Activated CD4-positive, alpha-beta memory T cell treated with anti-CD3 and anti-CD28 coated beads, Interleukin-2, amount 10 ng/mL, durations not matched to agents 7 days and 5 days (primary cell): ENCODE measurements around the gene PAMR1. TPM values are rescaled to one million over a fixed set of nuclear protein-coding genes. Genes with fewer than 3 reads are reported as not detected.
A peak's percentile ranks its signal among the peaks of the same experiment; 100 is the strongest.

Experiments
- CTCF ChIA-PET: fragments of 350-600 bp; sonication (Branson Sonifier 250); formaldehyde crosslinking; loops from one replicate; lab custom pipeline; 2021; ENCODE audit warnings: antibody characterized with exemption, inconsistent platforms; lab: Charles Lee
- POLR2A ChIA-PET: fragments of 350-600 bp; sonication (Branson Sonifier 250); formaldehyde crosslinking; loops from one replicate; lab custom pipeline; 2021; ENCODE audit warnings: antibody characterized with exemption; lab: Charles Lee
- DNase-seq: peaks from one replicate; pipeline ENCODE4 v3.0.0-alpha.2; 2020
- H3K27ac Mint-ChIP-seq: one replicate; pipeline ENCODE4 v1.8.0; 2021; ENCODE audit warnings: mild to moderate bottlenecking, mixed read lengths
- H3K27me3 Mint-ChIP-seq: one replicate; pipeline ENCODE4 v1.8.0; 2021; ENCODE audit warnings: mixed read lengths
- H3K36me3 Mint-ChIP-seq: one replicate; pipeline ENCODE4 v1.8.0; 2021; ENCODE audit warnings: low read depth, mixed read lengths
- H3K4me1 Mint-ChIP-seq: one replicate; pipeline ENCODE4 v1.8.0; 2021; ENCODE audit warnings: mixed read lengths
- H3K4me3 Mint-ChIP-seq: one replicate; pipeline ENCODE4 v1.8.0; 2021; ENCODE audit warnings: mild to moderate bottlenecking, mixed read lengths
- H3K9me3 Mint-ChIP-seq: one replicate; pipeline ENCODE4 v1.8.0; 2021; ENCODE audit warnings: mixed read lengths
- total RNA-seq, 2 experiments: library from RNA; stranded (reverse); gene quantifications; one replicate each; pipeline ENCODE4 v1.2.3, GENCODE V29; 2021

Gene PAMR1
- total RNA-seq, 2 experiments from 2014 or later = not detected

DNA sequence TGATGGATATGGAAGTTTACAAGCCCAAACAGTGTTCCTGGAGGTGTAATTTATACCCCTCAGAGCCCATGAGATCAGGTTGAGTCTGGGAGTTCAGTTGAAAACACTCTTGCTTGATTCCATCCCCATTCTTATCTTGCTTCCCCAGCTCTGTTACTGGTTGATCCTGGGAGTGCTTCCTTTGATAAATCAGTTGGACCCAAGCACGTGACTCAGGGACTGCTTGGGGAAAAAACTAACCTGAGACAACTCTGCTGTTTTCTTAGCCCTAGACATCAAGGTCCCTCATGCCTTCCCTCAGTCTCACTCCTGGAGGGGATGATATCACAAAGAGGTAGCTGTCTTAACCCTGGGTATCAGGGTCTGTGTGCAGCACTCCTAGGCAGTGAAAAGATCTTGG lies 71.1 kb downstream of the PAMR1 start:
- no peak overlapping the region for H3K27ac Mint-ChIP-seq
- ChIA-PET CTCF (no interaction called here), POLR2A (no interaction called here)
- H3K4me1 Mint-ChIP-seq = no peaks in the 10 kb centered on the region
- peaks cover 37% of the 10 kb centered on the region for H3K27me3 Mint-ChIP-seq
- DNase-seq = no peak
- H3K9me3 Mint-ChIP-seq = no peaks in the 10 kb centered on the region
- H3K36me3 Mint-ChIP-seq = no peaks in the 10 kb centered on the region
- H3K4me3 Mint-ChIP-seq = no peak overlapping the region

DNA sequence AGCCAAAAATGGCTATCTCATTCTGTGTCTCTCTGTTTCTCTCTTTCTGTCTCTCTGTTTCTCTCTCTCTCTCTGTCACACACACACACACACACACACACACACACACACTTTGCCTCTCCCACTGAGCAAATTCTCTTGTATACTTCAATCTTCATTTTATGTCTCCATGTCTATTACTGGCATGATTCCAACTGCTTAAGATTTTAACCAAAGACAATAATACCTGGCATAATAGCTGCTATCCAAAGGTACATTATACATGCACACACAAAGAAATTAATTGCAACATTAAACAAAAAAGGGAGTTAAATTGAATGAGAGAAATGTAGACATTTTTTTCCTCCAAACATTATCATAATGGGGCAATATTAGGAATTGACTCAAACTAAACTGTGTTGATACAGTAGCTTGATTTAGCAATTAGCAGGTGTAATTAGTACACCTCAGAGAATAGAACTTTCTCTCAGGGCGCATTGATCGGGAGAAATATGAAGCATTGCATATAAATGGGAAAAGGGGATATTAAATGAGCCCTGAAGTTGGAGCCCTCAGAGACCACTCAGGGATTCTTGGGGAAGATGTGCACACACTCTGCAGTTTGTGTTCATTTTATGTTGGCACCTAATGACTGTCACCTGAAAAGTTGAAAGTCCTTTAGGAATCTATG lies 88.7 kb downstream of the PAMR1 start:
- no peaks in the 10 kb centered on the region for H3K4me1 Mint-ChIP-seq
- no peak overlapping the region for H3K4me3 Mint-ChIP-seq
- POLR2A ChIA-PET = no interaction called here
- CTCF ChIA-PET = no interaction called here
- no peak for DNase-seq
- H3K27ac Mint-ChIP-seq = no peak overlapping the region
- peaks cover 38% of the 10 kb centered on the region for H3K27me3 Mint-ChIP-seq
- no peaks in the 10 kb centered on the region for H3K36me3 Mint-ChIP-seq
- no peaks in the 10 kb centered on the region for H3K9me3 Mint-ChIP-seq

DNA sequence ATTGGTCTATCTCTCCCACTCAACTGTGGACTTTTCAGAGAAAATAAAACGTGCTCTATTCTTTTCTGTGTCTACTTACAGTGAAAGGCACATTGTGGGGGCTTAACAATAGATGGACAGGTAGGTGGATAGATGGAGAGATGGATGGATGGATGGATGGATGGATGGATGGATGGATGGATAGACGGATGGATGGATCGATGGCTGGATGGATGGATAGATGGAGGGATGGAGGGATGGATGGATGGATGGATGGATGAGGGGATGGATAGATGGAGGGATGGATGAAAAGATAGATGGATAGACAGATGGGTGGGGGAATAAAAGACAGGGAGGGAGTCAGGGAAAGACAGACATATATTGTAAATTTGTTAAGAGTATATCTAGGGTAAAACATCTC lies 91.8 kb downstream of the PAMR1 start:
- Mint-ChIP-seq H3K9me3 (no peaks in the 10 kb centered on the region), H3K27me3 (peaks cover 34% of the 10 kb centered on the region), H3K4me1 (no peaks in the 10 kb centered on the region), H3K4me3 (no peak overlapping the region), H3K27ac (no peak overlapping the region), H3K36me3 (no peaks in the 10 kb centered on the region)
- ChIA-PET POLR2A (no interaction called here), CTCF (no interaction called here)
- DNase-seq = no peak

DNA sequence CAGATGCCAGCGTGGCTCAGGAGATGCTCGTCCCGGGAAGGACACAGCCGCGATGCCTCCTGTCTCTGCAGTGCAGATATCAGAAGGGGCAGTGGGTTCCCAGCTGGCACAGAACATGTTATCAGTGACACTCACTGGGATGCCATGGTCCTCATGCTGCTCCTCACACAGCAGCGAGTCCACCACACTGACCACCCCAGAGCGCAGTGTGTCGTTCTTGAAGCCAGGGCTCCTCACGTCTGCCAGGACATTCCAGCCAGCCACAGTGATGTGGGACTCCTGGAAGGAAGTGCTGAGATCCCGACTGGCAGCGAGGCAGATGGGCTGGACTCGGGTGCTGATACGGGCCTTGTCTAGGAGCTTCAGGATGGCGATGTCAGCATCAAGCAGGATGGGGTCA lies 93.0 kb downstream of the PAMR1 start:
- CTCF ChIA-PET = no interaction called here
- Mint-ChIP-seq H3K36me3 (no peaks in the 10 kb centered on the region), H3K9me3 (no peaks in the 10 kb centered on the region), H3K27me3 (peaks cover 34% of the 10 kb centered on the region), H3K4me1 (no peaks in the 10 kb centered on the region), H3K4me3 (no peak overlapping the region), H3K27ac (no peak overlapping the region)
- no peak for DNase-seq
- POLR2A ChIA-PET = no interaction called here

DNA sequence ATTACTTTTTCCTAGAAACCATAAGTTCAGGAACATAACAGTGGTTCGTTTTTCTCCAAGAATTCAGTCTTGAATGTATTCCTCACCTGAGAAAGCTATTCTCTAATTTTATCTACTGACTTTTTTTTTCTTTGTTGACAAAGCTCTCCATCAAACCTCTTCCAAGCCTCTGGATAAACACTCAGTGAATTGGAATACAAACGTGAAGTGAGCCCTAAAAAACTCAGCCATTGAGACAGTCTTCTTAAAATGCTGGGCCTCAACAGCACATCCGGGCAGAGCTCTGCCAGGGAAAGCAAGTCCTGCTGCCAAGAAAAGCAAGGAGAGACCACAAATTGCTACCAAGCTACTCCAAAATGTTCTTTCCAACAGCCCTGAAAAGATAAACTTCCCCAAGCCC lies 98.3 kb downstream of the PAMR1 start:
- H3K27me3 Mint-ChIP-seq = peaks cover 62% of the 10 kb centered on the region
- POLR2A ChIA-PET = no interaction called here
- CTCF ChIA-PET = no interaction called here
- DNase-seq = no peak
- no peak overlapping the region for H3K27ac Mint-ChIP-seq
- H3K4me3 Mint-ChIP-seq = no peak overlapping the region
- H3K36me3 Mint-ChIP-seq = no peaks in the 10 kb centered on the region
- H3K9me3 Mint-ChIP-seq = no peaks in the 10 kb centered on the region
- no peaks in the 10 kb centered on the region for H3K4me1 Mint-ChIP-seq

DNA sequence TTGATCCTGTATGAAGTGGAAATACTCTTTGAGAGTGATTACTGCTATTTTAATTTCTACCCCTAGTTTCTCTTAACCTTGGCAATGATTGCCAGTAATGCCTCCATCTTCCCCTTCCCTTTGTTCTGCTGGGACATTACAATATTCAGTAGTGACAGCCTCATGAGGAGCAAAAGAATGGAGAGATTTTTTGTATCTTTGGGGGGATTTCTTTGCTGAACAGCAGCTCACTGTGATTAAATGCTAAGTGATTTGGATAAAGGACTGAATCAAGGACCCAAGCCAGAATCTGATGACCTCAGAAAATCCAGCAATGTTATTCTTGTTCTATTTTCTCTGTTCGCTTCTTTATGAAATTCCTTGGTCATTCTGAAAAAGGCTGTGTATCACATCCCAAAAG lies 99.1 kb downstream of the PAMR1 start:
- Mint-ChIP-seq H3K27ac (no peak overlapping the region), H3K4me3 (no peak overlapping the region), H3K36me3 (no peaks in the 10 kb centered on the region), H3K9me3 (no peaks in the 10 kb centered on the region), H3K4me1 (no peaks in the 10 kb centered on the region), H3K27me3 (peaks cover 69% of the 10 kb centered on the region)
- ChIA-PET CTCF (no interaction called here), POLR2A (no interaction called here)
- DNase-seq = no peak

DNA sequence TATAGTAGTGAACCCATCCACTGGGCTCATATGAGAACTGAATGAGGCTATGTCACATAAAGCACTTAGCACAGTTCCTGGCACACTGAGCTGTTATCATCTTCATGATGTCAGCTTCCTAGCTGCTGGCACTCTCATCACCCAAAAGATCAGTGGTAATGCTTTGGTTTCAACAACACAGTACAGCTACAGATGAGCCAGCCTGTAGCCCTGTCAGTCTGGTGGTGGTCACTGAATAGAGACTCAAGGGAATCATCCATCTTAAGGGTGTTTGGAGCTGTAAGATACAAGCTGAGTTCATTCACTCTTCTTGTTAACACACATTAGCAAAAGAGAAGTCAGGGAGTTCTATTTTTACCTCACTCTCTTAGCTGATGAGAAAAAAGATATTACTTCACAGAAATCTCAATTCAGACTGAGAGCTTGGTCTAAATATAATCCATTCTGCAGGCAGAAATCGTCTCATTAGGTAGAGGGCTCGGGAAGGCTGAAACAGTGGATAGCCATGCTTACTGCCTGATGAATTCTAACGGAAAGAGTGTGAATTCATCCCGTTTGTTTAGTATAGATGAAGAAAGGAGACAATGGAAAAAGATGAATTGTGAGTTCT lies 99.7 kb downstream of the PAMR1 start:
- peaks cover 71% of the 10 kb centered on the region for H3K27me3 Mint-ChIP-seq
- ChIA-PET CTCF (no interaction called here), POLR2A (no interaction called here)

DNA sequence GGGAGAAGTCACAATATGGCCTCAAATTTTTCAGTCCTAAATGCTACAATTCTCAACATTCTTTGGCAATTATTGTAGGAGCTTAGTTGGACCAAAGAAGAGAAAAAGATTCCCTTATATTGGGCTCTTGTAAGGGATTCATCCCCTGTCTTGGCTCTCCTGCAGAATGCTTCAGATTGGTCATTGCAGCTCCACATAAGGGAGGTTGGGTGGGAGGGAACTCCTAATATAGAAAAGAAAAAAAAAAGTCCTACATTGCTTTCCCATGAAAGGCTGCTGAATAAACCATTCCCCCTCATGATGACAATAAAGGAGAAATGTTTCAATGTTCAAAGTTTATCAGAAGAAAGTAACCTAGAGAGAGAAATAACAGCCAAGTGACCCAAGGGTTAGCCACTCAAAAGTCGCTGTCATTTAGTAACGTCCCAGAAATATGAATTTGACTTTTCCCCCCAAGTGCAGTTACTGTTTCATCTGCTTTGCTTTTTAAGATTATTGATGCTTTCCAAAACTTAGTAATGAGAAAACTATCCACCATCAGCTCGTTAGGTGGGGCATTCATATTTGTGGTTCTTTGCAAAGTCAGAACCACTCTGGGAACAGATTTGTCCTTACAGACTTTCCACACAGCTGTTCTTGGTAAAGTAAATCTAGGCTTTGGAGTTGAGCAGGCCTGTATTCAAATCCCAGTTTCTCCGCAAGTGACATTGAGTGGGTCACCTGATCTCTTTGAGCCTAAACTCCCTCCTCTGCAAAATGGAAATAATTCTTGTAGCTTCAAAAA lies 101.1 kb downstream of the PAMR1 start:
- CTCF ChIA-PET = no interaction called here
- POLR2A ChIA-PET = no interaction called here
- H3K27ac Mint-ChIP-seq = no peak overlapping the region
- H3K36me3 Mint-ChIP-seq = no peaks in the 10 kb centered on the region
- no peaks in the 10 kb centered on the region for H3K9me3 Mint-ChIP-seq
- H3K27me3 Mint-ChIP-seq = peaks cover 76% of the 10 kb centered on the region
- H3K4me3 Mint-ChIP-seq = no peak overlapping the region
- H3K4me1 Mint-ChIP-seq = peaks cover 7% of the 10 kb centered on the region
- no peak for DNase-seq

More for the DNA sequence above, 99.7 kb downstream of the PAMR1 start:
- no peak overlapping the region for H3K27ac Mint-ChIP-seq
- H3K9me3 Mint-ChIP-seq = no peaks in the 10 kb centered on the region
- H3K4me1 Mint-ChIP-seq = peaks cover 2% of the 10 kb centered on the region
- H3K36me3 Mint-ChIP-seq = no peaks in the 10 kb centered on the region
- H3K4me3 Mint-ChIP-seq = no peak overlapping the region
- no peak for DNase-seq

DNA sequence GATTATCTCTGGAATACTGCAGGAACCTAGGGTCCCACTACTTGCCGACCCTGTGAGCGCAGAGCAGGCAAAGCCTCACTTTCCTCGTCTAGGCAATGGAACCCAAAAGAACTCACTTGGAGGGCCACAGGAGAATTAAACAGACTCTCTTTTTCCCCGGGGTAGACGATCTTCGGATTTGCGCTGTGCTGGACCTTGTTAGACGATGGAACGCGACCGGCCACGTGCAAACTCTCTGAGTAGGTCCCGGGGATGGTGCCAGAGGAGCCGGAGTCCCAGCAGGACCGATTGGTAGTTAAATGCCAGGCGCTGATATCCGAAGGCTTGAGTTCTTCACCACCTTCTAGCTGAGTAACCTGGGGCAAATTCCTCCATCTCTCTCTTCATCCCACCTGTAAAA lies 105.0 kb downstream of the PAMR1 start:
- POLR2A ChIA-PET = no interaction called here
- CTCF ChIA-PET = interaction anchor here (1.4 kb wide), 1 partner anchor 10 kb away, joined by 5 read pairs; no protein-coding TSS in a partner anchor
- peaks cover 83% of the 10 kb centered on the region for H3K27me3 Mint-ChIP-seq

DNA sequence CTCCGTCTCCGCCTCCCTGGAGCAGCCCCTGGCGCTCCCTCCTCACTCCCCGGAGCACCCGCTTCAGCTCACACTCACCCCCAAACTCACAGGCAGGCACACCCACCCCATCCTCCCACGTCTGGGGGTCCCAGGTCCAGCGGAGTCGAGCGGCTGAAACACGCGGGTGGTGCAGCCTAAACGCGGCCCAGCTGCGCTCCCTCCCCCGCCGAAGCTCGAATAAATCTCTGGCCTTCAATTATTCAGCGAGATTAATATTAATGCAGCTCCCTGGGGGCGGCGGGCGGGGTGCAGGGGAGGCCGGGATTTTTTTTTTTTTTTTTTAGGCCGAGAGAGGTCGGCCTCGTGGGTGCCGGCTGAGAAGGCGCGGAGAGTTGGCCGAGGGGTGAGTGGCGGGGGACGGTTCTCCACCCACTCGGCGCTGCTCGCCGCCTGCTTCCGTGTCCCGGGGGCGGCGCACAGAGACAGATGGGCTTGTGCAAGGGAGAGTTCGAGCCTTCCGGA lies 105.5 kb downstream of the PAMR1 start:
- POLR2A ChIA-PET = no interaction called here
- H3K27me3 Mint-ChIP-seq = peaks cover 83% of the 10 kb centered on the region
- peak overlapping the region; percentile 16 for H3K4me3 Mint-ChIP-seq
- H3K27ac Mint-ChIP-seq = no peak overlapping the region
- H3K4me1 Mint-ChIP-seq = peaks cover 12% of the 10 kb centered on the region
- no peak for DNase-seq
- H3K36me3 Mint-ChIP-seq = no peaks in the 10 kb centered on the region
- CTCF ChIA-PET = interaction anchor here (0.7 to 1.4 kb wide), 2 partner anchors 10 to 234 kb away, joined by 3 to 5 read pairs; no protein-coding TSS in a partner anchor
- no peaks in the 10 kb centered on the region for H3K9me3 Mint-ChIP-seq

More for the DNA sequence above, 105.0 kb downstream of the PAMR1 start:
- H3K4me1 Mint-ChIP-seq = peaks cover 12% of the 10 kb centered on the region
- no peaks in the 10 kb centered on the region for H3K9me3 Mint-ChIP-seq
- no peak overlapping the region for H3K4me3 Mint-ChIP-seq
- H3K27ac Mint-ChIP-seq = no peak overlapping the region
- H3K36me3 Mint-ChIP-seq = no peaks in the 10 kb centered on the region
- DNase-seq = no peak

DNA sequence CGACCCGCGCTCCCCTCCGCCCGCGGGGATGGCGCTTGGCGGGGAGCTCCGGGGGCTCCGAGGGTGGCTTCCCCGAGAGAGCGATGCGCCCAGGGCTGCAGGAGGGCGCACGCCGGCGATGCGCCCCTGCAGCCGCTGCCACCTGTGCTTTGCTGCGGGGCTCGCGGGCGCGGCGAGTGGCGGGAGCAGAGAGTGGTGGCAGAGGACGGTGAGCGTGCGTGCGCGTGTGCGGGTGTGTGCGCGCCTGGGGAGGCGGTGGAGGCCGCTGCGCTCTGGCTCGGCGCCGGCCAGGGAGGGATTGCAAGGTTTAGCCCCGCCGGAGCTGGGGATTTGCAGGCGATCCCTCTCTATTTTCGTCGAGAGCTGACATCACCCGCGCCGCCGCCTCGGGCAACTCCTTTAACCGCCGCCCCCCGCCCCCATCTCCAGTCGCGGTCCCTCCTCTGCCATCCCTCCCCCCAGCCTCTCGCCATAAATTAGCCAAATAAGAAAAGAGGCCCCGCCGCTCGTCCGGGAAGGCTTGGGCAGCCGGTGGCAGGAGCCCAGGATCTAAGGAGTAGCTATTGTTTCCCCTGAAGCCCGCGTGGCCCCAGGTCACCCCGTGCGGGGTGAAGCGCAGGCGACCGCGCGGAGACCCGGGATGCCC lies 106.1 kb downstream of the PAMR1 start, which contains the start of gene SLC1A2:
SLC1A2 (minus strand) TSS at position 375 of the 646 bp plus-strand sequence. CDS start 592 bp downstream, outside the sequence.
- Mint-ChIP-seq H3K4me3 (peak within 1 kb of the TSS; percentile 45), H3K27me3 (peaks cover 86% of the 10 kb centered on the region), H3K27ac (no peak within 1 kb of the TSS), H3K36me3 (no peaks in the 10 kb centered on the region), H3K9me3 (no peaks in the 10 kb centered on the region), H3K4me1 (peaks cover 12% of the 10 kb centered on the region)
- ChIA-PET CTCF (interaction anchor here (0.7 to 1.4 kb wide), 2 partner anchors 9 to 234 kb away, joined by 3 to 5 read pairs; no protein-coding TSS in a partner anchor), POLR2A (no interaction called here)
- no peak for DNase-seq

DNA sequence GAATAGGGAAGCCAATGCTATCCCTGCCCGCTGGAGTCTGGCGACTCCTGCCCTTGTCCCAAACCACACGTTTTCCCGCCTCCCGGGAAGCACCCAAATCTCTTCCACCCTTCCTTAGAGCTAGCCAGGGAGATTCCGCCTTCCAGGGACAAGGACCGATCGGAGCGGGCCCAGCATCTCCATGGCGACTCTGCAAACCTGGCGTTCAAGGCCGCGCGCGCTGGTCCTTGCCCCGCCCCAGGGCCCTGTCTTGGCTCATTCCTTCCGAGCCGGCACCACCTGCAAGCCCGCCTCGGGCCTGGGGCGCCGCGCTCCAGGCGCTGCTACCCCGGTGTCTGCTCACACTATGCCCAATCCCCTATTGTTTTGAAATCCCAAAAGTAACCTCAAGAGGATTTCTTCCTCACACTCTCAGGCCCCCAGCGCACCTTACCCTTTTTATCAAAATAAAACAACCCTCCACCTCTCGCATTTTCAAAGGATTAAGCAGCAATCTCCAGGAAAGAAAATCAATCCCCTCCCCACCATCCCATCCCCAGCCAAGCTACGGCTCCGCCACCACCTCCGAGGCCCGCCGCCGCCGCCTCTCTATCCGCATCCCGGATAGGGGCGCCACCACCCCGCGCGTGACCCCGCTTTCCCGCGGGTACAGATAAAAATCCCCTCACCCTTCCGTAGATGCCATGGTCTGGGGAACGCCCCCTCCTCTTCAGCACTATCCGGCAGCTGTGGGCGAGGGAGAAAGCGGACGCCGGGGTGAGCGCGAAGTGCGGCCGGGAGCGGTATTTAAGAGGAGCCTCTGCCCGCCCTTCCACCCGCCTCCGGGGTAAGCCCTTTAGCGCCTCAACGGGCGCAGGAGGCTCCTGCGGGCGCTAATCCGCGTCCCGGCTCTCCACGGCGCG lies 106.9 kb downstream of the PAMR1 start:
- CTCF ChIA-PET = interaction anchor here (1.4 kb wide), 1 partner anchor 8 kb away, joined by 5 read pairs; no protein-coding TSS in a partner anchor
- H3K36me3 Mint-ChIP-seq = no peaks in the 10 kb centered on the region
- H3K27ac Mint-ChIP-seq = no peak overlapping the region

More for the DNA sequence above, 106.9 kb downstream of the PAMR1 start:
- no peaks in the 10 kb centered on the region for H3K9me3 Mint-ChIP-seq
- H3K4me1 Mint-ChIP-seq = peaks cover 12% of the 10 kb centered on the region
- POLR2A ChIA-PET = no interaction called here
- no peak for DNase-seq
- peaks cover 88% of the 10 kb centered on the region for H3K27me3 Mint-ChIP-seq
- H3K4me3 Mint-ChIP-seq = peak overlapping the region; percentile 45
